Activated CD8-positive, alpha-beta memory T cell treated with anti-CD3 and anti-CD28 coated beads, Interleukin-2, amount 50 U/mL, for 24 hours (primary cell): ENCODE data around the gene CDH18.

ENCODE experiments used
- DNase-seq: peaks from one replicate; pipeline ENCODE4 v3.0.0-alpha.2; 2020; ENCODE audit errors: extremely low read depth

Gene CDH18, protein sequence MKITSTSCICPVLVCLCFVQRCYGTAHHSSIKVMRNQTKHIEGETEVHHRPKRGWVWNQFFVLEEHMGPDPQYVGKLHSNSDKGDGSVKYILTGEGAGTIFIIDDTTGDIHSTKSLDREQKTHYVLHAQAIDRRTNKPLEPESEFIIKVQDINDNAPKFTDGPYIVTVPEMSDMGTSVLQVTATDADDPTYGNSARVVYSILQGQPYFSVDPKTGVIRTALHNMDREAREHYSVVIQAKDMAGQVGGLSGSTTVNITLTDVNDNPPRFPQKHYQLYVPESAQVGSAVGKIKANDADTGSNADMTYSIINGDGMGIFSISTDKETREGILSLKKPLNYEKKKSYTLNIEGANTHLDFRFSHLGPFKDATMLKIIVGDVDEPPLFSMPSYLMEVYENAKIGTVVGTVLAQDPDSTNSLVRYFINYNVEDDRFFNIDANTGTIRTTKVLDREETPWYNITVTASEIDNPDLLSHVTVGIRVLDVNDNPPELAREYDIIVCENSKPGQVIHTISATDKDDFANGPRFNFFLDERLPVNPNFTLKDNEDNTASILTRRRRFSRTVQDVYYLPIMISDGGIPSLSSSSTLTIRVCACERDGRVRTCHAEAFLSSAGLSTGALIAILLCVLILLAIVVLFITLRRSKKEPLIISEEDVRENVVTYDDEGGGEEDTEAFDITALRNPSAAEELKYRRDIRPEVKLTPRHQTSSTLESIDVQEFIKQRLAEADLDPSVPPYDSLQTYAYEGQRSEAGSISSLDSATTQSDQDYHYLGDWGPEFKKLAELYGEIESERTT

DNA sequence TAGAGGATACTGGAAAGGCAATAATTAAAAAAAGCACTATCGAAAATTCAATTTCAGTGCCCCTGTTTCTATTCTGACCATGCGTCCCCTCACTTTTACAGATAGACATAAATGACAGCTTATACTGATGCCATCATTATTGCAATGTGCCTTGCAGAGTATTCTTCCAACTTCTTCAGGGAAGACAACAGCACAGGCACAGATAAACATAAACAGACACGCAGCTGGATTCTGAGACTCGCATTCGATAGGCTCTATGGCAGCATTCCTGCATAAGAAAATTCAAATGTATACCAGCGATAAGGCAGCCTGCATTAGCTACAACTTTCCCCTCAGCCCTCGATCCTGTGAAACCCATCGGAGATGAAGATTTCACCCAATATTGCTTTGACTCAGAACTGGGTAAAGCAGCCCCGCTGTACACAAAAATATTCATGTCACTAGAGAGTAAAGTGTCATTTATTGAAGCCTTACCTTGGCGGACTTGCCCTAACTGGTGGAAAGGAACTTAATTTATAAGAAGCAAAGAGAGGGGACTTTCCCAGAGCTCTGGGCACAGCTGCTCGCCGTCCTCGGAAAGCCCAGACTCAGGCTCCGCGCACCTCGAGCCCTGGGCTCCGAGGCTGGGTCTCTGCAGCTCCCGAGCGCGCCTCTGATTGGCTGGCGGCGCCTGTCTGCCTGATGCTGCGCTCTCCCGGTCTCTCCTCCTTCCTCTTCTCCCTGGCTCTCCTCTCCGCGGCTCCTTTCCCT, at the start of gene CDH18:
Gene CDH18, minus strand, starts transcription at position 589 of the 750 bp plus-strand sequence. CDS start 149,214 bp downstream, outside the sequence.
- no peak for DNase-seq

DNA sequence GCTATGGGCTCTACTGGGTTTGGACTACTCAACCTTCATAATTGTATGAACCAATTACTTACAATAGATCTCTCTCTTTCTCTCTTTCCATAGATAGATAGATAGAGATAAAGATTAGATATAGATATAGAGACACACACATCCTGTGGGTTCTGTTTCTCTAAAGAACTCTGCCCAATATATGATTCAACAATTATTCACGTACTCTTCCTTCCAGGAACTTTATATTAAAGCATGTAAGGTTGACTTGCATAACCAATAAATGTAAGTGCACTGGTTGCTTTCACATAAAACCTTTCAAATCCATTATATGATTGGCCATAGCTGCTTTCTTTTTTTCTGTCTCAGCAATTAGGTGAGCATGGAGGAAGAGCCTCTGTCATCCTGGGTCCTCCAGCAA, 46.7 kb upstream of the CDH18 start:
- no peak for DNase-seq

DNA sequence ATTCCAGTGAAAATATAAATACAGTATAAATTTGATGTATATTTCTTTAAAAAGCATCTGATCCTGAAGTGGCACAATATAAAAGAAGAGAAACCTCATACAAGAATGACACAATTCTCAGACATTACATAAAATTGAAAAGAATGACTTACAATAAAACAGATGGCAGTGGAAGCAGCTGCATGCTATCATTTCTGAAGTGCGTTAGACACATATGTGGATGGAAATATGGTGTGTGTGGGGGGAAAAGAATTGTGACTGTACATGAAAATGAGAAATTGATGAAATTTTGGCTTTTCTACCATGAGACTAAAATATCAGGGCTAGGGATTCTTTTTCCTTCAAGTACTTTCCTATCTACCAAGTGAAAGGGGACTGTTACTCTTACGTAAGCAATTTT, 45.9 kb upstream of the CDH18 start:
- DNase-seq: no peak

DNA sequence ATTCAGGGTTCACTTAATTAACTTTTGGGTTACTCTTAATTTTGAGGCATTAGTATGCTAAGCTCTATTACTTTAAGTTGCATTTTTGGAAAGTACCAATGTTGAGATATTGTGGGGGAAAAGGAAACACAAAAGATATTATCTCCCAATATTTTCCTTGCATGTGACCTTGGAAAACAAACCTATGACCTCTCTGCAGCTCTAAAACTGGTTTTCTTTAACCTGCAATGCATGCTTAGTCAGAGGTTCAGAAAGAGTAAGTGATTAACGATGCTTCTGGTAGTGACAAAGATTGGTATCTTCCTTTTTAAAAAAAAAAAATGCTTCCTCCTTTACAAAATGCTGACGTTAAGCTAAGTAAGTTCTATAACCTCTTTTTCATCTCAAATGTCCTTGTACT, 44.9 kb upstream of the CDH18 start:
- no peak for DNase-seq

DNA sequence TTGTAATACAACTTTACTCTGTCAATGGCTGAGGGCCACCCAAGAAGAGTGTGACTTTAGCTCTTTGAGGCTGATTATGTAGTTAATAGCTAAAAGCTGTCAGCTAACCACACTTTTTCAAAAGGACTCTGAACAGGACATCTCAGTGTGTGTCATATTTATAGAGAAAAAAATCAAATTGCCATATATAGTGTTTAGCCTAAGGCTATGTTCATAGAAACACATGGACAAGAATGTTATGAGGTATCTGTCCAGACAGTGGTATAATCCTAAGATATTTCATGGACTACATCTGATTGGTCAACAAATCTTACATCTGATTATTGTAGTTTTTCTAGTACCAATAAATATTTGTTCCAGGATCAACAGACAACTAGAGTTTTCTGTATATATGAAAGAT, 42.1 kb upstream of the CDH18 start:
- DNase-seq: no peak

GRCh38 chr5:20029266-20029665, 41.3 kb upstream of the CDH18 start:
- DNase-seq: no peak

GRCh38 chr5:20028506-20028905, 40.5 kb upstream of the CDH18 start:
- no peak for DNase-seq

DNA sequence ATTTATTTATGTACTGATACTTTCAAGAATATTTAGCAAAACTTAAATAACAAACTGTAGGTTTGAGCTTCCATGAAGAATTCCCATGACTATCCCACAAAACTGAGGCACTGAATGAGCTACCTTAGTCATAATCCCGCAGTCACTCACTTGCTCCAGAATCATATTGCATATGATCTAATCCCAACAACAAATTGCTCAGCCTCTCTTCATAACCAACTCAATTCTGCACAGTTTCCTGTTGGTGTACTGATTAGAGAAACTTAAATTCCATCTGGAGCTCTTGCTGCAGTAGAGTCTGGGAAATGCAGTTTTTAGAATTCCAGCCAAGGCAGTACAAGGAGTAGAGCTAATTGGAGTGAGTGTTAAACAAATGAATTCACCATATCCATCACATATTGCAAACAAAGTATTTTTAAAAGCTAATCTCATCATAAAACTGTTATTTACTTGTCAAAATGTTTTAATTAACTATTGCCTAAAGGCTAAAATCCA, 35.7 kb upstream of the CDH18 start:
- DNase-seq: no peak

DNA sequence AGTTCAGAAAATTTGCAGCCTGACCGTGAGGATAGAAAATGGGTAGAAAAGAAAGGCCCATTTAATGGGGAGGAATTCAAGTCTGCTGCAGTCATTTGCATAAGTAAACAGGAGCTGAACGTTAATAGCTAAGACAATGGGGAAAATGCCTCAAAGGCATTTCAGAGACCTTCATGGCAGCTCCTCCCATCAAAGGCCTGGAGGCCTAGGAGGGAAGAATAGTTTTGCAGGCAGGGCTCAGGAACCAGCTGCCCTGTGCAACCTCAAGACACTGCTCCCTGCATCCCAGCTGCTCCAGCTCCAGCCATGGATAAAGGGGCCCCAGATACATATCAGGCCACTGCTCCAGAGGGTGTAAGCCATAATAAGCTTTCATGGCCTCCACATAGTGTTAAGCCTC, 32.2 kb upstream of the CDH18 start:
- DNase-seq: no peak

DNA sequence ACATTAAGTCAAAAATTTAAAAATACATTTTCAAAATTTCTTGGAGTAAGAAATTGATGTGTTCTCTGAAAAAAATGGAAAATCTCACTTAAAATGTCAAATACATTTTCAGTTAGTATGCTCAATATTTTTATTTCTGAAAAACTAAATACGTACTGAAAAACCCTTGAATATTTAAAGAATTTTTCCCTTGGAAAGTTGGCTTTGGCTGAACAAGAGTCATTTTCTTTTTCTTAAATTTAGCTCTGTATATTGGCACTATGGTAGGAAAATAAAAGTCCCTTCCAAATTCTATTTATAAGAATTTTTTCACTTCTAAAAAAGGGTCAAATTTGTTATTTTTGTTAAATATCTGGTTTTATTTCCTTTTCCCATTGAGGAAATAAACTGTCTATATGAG, 29.0 kb upstream of the CDH18 start:
- DNase-seq: no peak

- no peak for DNase-seq
Observed at GRCh38 chr5:20000416-20000815, 12.4 kb upstream of the CDH18 start.

DNA sequence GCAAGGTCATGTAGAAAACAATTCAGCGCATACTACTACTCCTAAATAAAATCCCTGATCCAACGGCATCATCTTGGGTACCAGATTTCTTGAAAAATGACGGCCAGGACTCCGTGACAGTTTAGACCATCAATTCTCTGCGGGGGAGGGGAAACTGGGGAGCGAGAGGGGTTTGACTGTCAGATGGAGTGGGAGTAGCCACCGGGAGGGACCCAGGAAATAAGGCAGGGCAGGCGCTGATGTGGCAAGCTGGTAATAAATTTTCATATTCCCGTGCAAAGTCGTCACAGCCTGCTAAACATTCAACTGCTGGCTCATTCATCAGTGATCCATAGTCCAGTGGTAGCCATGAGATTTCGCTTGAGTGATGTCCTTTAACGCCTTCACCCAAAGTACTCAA, 457 bp upstream of the CDH18 start:
- DNase-seq: no peak

- DNase-seq: no peak
Observed at GRCh38 chr5:19986806-19987205, 1.2 kb downstream of the CDH18 start.

DNA sequence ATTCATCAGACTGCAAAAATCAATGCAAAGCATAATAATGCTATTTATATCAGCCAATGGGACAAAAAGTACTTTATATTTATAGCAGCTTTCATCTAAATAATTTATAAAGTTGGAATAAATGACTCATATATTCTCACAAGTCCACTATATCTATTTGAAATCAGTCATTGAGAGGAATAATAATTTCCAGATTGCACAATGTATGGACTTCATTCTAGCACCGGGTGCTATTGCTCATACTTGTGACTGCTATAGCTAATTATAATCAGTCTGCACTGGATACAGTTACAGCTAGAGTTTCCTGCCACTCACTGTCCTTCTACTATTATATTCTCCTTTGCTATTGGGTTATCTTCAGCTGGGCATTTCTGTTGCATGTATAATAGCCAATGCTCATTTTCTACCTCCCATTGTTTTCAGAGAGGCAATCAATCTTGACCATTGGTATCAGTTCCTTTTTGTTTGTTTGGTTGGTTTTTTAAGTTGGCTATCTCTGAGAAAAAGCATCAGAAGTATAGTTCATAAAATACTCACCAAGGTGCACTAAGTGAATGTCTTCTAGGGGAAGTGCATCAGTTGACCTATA, 1.9 kb downstream of the CDH18 start:
- no peak for DNase-seq

- DNase-seq: no peak
Observed at GRCh38 chr5:19978476-19978875, 9.5 kb downstream of the CDH18 start.

DNA sequence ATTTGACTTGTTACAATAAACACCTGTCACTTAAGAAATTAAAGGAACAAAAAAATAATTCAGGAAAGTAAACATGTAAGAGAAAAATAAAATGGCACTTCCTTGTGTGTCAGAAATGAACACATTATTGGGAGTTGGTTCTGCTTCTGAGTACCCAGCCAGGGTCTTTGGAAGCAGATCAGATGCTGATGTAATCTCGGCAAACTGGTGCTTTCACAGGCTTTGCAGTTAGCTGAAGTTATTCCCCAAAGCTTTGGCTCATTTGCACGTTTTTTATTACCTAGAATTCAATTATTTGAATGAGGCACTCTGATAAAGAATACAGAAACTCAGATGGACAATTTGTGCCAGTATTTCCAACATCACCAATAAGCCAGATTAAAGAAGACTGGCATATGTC, 10.9 kb downstream of the CDH18 start:
- DNase-seq: no peak

- DNase-seq: no peak
Observed at GRCh38 chr5:19975795-19976194, 12.2 kb downstream of the CDH18 start.

GRCh38 chr5:19960451-19960850, 27.5 kb downstream of the CDH18 start:
- no peak for DNase-seq

- DNase-seq: no peak
Observed at GRCh38 chr5:19959830-19960384, 28.1 kb downstream of the CDH18 start.

DNA sequence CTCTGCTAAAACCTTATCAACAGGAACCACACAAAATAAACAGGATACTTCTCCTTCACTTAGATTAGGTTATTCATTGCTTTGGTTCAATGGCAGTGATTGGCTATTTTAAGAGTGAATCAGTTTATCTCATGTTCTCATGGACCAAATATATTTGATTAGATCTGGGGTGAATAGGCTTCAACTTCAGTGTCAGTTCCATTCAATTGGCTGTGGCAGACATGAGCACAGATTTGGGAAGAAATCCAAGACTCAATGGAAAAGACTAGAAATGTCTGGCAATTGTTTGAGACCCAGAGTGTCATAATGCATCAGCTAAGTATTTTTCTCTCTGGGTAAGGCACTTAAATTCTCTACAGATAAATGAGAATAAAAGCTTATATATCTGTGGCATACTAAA, 37.1 kb downstream of the CDH18 start:
- no peak for DNase-seq

- DNase-seq: no peak
Observed at GRCh38 chr5:19940192-19940591, 47.8 kb downstream of the CDH18 start.

GRCh38 chr5:19930451-19930850, 57.5 kb downstream of the CDH18 start:
- DNase-seq: no peak
